IMR-90 (cell line): ENCODE data around the gene SS18L1.

Source experiments
- MXI1 ChIP-seq: IDR thresholded peaks from 2 replicates; pipeline ENCODE4 v1.6.1; 2012; ENCODE audit warnings: low read depth, mild to moderate bottlenecking, low read length, moderate library complexity, borderline replicate concordance
- POLR2A ChIP-seq: IDR thresholded peaks from 2 replicates; pipeline ENCODE4 v1.6.1; 2012; ENCODE audit warnings: mild to moderate bottlenecking, low read depth, low read length
- RAD21 ChIP-seq: IDR thresholded peaks from 2 replicates; pipeline ENCODE4 v1.6.1; 2012; ENCODE audit warnings: low read length, improper control_type of control experiment
- TF ChIP-seq, protein P1 (sequence below): conservative IDR thresholded peaks from 2 replicates; pipeline ENCODE4 v1.5.1; 2012; ENCODE audit warnings: mild to moderate bottlenecking, low read depth, low read length, improper control_type of control experiment
- TF ChIP-seq, protein P2 (sequence below): fragments of 150-350 bp; IDR thresholded peaks from 2 replicates; pipeline ENCODE4 v1.6.1; 2017; ENCODE audit warnings: mild to moderate bottlenecking, antibody characterized with exemption, low read length, low read depth

DNA sequence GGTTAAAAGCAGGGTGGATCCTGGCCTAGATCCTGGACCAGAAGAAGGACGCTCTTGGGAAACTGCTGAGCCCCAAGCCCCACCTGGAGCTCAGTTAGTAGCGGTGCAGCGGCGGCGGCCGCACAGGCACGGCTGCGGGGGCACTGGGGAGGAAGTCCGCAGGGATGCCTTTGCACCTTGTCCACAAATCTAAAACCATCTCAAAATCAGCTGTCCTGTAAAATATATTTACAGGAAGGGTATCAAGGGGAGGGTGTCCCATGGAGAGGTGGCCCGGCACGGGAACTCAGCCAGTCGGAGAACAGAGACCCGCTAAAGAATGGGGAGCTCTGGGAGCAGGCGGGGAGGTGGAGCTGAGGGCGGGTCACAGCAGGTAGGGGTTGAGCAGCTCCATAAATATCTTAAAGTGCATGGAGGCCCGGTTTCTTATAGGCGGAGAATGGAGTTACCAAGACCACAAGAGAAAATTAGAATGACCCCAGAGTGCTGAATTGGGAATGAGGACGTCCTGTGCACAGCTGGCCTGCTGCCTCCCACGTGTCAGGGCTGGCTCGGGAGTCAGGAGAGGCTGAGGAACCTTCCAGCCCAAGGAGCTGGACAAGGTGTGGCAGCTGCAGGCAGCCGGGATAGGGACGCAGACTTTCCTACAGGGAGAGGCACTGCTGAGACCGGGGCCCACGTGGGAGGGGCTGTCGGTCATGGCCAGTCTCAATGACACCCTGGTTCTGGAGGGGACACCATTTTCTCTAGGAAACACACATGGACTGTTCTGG lies 47.3 kb downstream of the SS18L1 start:
- TF ChIP-seq POLR2A = no peak
- no peak for TF ChIP-seq MXI1
- TF ChIP-seq, protein P1, sequence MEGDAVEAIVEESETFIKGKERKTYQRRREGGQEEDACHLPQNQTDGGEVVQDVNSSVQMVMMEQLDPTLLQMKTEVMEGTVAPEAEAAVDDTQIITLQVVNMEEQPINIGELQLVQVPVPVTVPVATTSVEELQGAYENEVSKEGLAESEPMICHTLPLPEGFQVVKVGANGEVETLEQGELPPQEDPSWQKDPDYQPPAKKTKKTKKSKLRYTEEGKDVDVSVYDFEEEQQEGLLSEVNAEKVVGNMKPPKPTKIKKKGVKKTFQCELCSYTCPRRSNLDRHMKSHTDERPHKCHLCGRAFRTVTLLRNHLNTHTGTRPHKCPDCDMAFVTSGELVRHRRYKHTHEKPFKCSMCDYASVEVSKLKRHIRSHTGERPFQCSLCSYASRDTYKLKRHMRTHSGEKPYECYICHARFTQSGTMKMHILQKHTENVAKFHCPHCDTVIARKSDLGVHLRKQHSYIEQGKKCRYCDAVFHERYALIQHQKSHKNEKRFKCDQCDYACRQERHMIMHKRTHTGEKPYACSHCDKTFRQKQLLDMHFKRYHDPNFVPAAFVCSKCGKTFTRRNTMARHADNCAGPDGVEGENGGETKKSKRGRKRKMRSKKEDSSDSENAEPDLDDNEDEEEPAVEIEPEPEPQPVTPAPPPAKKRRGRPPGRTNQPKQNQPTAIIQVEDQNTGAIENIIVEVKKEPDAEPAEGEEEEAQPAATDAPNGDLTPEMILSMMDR = no peak
- TF ChIP-seq, protein P2, sequence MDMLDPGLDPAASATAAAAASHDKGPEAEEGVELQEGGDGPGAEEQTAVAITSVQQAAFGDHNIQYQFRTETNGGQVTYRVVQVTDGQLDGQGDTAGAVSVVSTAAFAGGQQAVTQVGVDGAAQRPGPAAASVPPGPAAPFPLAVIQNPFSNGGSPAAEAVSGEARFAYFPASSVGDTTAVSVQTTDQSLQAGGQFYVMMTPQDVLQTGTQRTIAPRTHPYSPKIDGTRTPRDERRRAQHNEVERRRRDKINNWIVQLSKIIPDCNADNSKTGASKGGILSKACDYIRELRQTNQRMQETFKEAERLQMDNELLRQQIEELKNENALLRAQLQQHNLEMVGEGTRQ = no peak
- TF ChIP-seq RAD21 = no peak
